ENCODE results near the gene ANKRD2. TPM values are rescaled to one million over a fixed set of nuclear protein-coding genes. Genes with fewer than 3 reads are reported as not detected.

ANKRD2 gene
- total and polyA plus RNA-seq, 2 donors (not counting 3 experiments of a cell fraction or from before 2014, with no cell fraction given) = 1.6 to 1.8 TPM

GRCh38 chr10:97627731-97628130, 55.2 kb downstream of the ANKRD2 start:
- no peak overlapping the region for H3K4me2 ChIP-seq (ENCODE audit: insufficient read depth, low read length)
- no peaks in the 10 kb centered on the region for H3K9me3 ChIP-seq (replicated peaks; ENCODE audit: control insufficient read depth, insufficient read depth, low read length)
- DNase-seq (ENCODE audit: low read depth, low spot score) = no peak
- H3K79me2 ChIP-seq (ENCODE audit: control insufficient read depth, insufficient read depth, low read length) = no peaks in the 10 kb centered on the region
- no TSS peak for BruUV-seq (replicated peaks)
- H3K9me1 ChIP-seq (replicated peaks; ENCODE audit: control insufficient read depth, extremely low read depth, insufficient read depth, low read length) = no peaks in the 10 kb centered on the region
- no peak overlapping the region for H3K9ac ChIP-seq (replicated peaks; ENCODE audit: extremely low read depth, insufficient read depth, low read length)
- peaks cover 3% of the 10 kb centered on the region for H3K4me1 ChIP-seq (ENCODE audit: control insufficient read depth, extremely low read depth, insufficient read depth, low read length)
- H3K36me3 ChIP-seq (ENCODE audit: control insufficient read depth in 2 of 2, extremely low read depth in 1 of 2, insufficient read depth in 2 of 2, low read length in 2 of 2) = no peaks in the 10 kb centered on the region
- no peak overlapping the region for H2AFZ ChIP-seq (ENCODE audit: low read depth, low read length)
- H3K27me3 ChIP-seq (ENCODE audit: control insufficient read depth in 2 of 2, insufficient read depth in 2 of 2, low read length in 2 of 2) = no peaks in the 10 kb centered on the region
- CTCF ChIA-PET = interaction anchor here (0.7 to 1.4 kb wide), 2 partner anchors 21 to 56 kb away, joined by 3 to 5 read pairs; partner anchors contain the start of gene ANKRD2
- intact Hi-C loops (cut with micrococcal nuclease) (no loop called here), dilution Hi-C loops (cut with MboI; ENCODE audit: extremely low pct_ligation_motif_present, low sequenced_read_pairs) (no loop called here)
- POLR2A ChIA-PET = no interaction called here
- H4K20me1 ChIP-seq (replicated peaks; ENCODE audit: control insufficient read depth, extremely low read depth, insufficient read depth, low read length) = no peaks in the 10 kb centered on the region
- H3K4me3 ChIP-seq (replicated peaks in 1 of 3; ENCODE audit: insufficient read depth in 1 of 3, low read depth in 1 of 3, low read length in 3 of 3) = no peak overlapping the region
- FAIRE-seq = no peak
- H3K27ac ChIP-seq (ENCODE audit: insufficient read depth, low read depth, low read length) = no peak overlapping the region
- TF ChIP-seq CTCF (IDR thresholded peaks at IDR 0.05; ENCODE audit: extremely low read depth in 1 of 2, insufficient read depth in 1 of 2, low read depth in 1 of 2, low read length in 2 of 2) (no peak), EZH2 (IDR thresholded peaks at IDR 0.05; ENCODE audit: borderline replicate concordance, low read depth, low read length, severe bottlenecking) (no peak), MAX (IDR thresholded peaks at IDR 0.05; ENCODE audit: insufficient read depth, insufficient read length) (no peak), POLR2AphosphoS5 (IDR thresholded peaks at IDR 0.05; ENCODE audit: insufficient read depth, low read depth, low read length) (no peak), POLR2A (IDR thresholded peaks at IDR 0.05; ENCODE audit: low read depth, low read length) (no peak), MYC (IDR thresholded peaks at IDR 0.05; ENCODE audit: low read depth, low read length) (no peak), GATA2 (IDR thresholded peaks at IDR 0.05; ENCODE audit: insufficient read depth, insufficient read length, low read depth, low read length) (no peak), JUN (IDR thresholded peaks at IDR 0.05; ENCODE audit: borderline replicate concordance, insufficient read depth, insufficient read length, low read depth) (no peak), FOS (IDR thresholded peaks at IDR 0.05; ENCODE audit: borderline replicate concordance, insufficient read depth, low read length) (no peak)

Data from endothelial cell of umbilical vein (primary cell).